WTC11 (cell line): Measurements from ENCODE around the gene SLC22A12. TPM values are rescaled to one million over a fixed set of nuclear protein-coding genes. Genes with fewer than 3 reads are reported as not detected.

Source experiments
- ATAC-seq: fragments of 200-7000 bp; cut with Tn5 transposase; 2 replicates; pipeline ENCODE4 v1.10.0; 2021; ENCODE audit warnings: mild to moderate bottlenecking, moderate library complexity
- Bru-seq: library from RNA; stranded (reverse); fragments of 400-500 nt; gene quantifications from one replicate; lab custom pipeline; 2021; lab: Mats Ljungman, UMichigan
- CTCF ChIA-PET: fragments of 300-600 bp; sonication (Branson Sonifier 250); formaldehyde crosslinking; loops from one replicate; lab custom pipeline; 2021; ENCODE audit warnings: antibody characterized with exemption; lab: Charles Lee
- POLR2A ChIA-PET: fragments of 350-600 bp; sonication (Branson Sonifier 250); formaldehyde crosslinking; loops from one replicate; lab custom pipeline; 2021; ENCODE audit warnings: antibody characterized with exemption; lab: Charles Lee
- DNase-seq: peaks from one replicate; pipeline ENCODE4 v3.0.0; 2021; ENCODE audit warnings: low spot score
- H3K27ac Mint-ChIP-seq: 2 replicates; pipeline ENCODE4 v1.8.0; 2021; ENCODE audit warnings: mixed read lengths
- H3K27me3 Mint-ChIP-seq: 2 replicates; pipeline ENCODE4 v1.8.0; 2021; ENCODE audit warnings: low read depth, mild to moderate bottlenecking, moderate library complexity, mixed read lengths
- H3K36me3 Mint-ChIP-seq: 2 replicates; pipeline ENCODE4 v1.8.0; 2021; ENCODE audit warnings: mixed read lengths
- H3K4me1 Mint-ChIP-seq: 2 replicates; pipeline ENCODE4 v1.8.0; 2022; ENCODE audit warnings: mixed read lengths
- H3K4me3 Mint-ChIP-seq: 2 replicates; pipeline ENCODE4 v1.8.0; 2021; ENCODE audit warnings: mild to moderate bottlenecking, moderate library complexity, mixed read lengths
- H3K9me3 Mint-ChIP-seq: 2 replicates; pipeline ENCODE4 v1.8.0; 2021; ENCODE audit warnings: mixed read lengths
- ARID4B ChIP-seq: sonication (generic); formaldehyde crosslinking; IDR thresholded peaks from 2 replicates; pipeline ENCODE4 v1.8.0; 2023; ENCODE audit warnings: missing genetic modification reagents, mild to moderate bottlenecking, borderline replicate concordance
- E2F1 ChIP-seq: sonication (generic); formaldehyde crosslinking; IDR thresholded peaks from 2 replicates; pipeline ENCODE4 v1.8.0; 2022; ENCODE audit warnings: mild to moderate bottlenecking, missing genetic modification reagents
- E2F5 ChIP-seq: sonication (generic); formaldehyde crosslinking; IDR thresholded peaks from 2 replicates; pipeline ENCODE4 v1.8.1; 2022; ENCODE audit warnings: mild to moderate bottlenecking, moderate library complexity, missing genetic modification reagents
- FOXP1 ChIP-seq: sonication (generic); formaldehyde crosslinking; IDR thresholded peaks from 2 replicates; pipeline ENCODE4 v1.8.0; 2022; ENCODE audit warnings: missing genetic modification reagents, mild to moderate bottlenecking, moderate library complexity, borderline replicate concordance
- GABPB1 ChIP-seq: sonication (generic); formaldehyde crosslinking; IDR thresholded peaks from 2 replicates; pipeline ENCODE4 v1.8.1; 2023; ENCODE audit warnings: mild to moderate bottlenecking, missing genetic modification reagents
- HMGA2 ChIP-seq: fragments of 250-450 bp; sonication (Bioruptor Pico); IDR thresholded peaks from 2 replicates; pipeline ENCODE4 v1.4.0; 2021; ENCODE audit warnings: mild to moderate bottlenecking, moderate library complexity
- JUN ChIP-seq: sonication (generic); formaldehyde crosslinking; IDR thresholded peaks from 2 replicates; pipeline ENCODE4 v1.8.0; 2023; ENCODE audit warnings: mild to moderate bottlenecking, missing genetic modification reagents
- KAT7 ChIP-seq: sonication (generic); formaldehyde crosslinking; IDR thresholded peaks from 2 replicates; pipeline ENCODE4 v1.8.1; 2023; ENCODE audit warnings: missing genetic modification reagents, mild to moderate bottlenecking, borderline replicate concordance
- MAX ChIP-seq: sonication (generic); formaldehyde crosslinking; IDR thresholded peaks from 2 replicates; pipeline ENCODE4 v1.8.0; 2022; ENCODE audit warnings: mild to moderate bottlenecking, missing genetic modification reagents
- MXD4 ChIP-seq: fragments of 250-450 bp; sonication (Bioruptor Pico); IDR thresholded peaks from 2 replicates; pipeline ENCODE4 v1.8.0; 2021; ENCODE audit warnings: mild to moderate bottlenecking, moderate library complexity, borderline replicate concordance
- NFE2L1 ChIP-seq: sonication (generic); formaldehyde crosslinking; IDR thresholded peaks from 2 replicates; pipeline ENCODE4 v1.8.1; 2023; ENCODE audit warnings: missing genetic modification reagents
- NFYB ChIP-seq: sonication (generic); formaldehyde crosslinking; conservative IDR thresholded peaks from 2 replicates; pipeline ENCODE4 v1.8.0; 2022; ENCODE audit warnings: low read depth, missing genetic modification reagents
- RELA ChIP-seq: sonication (generic); formaldehyde crosslinking; IDR thresholded peaks from 2 replicates; pipeline ENCODE4 v1.8.1; 2022; ENCODE audit warnings: missing genetic modification reagents, mild to moderate bottlenecking, borderline replicate concordance
- RORB ChIP-seq: fragments of 250-450 bp; sonication (Bioruptor Pico); IDR thresholded peaks from 2 replicates; pipeline ENCODE4 v1.9.0; 2021; ENCODE audit warnings: mild to moderate bottlenecking
- SMAD3 ChIP-seq: sonication (generic); formaldehyde crosslinking; IDR thresholded peaks from 2 replicates; pipeline ENCODE4 v1.8.0; 2022; ENCODE audit warnings: missing genetic modification reagents, mild to moderate bottlenecking, borderline replicate concordance
- SOX15 ChIP-seq: fragments of 250-450 bp; sonication (Bioruptor Pico); IDR thresholded peaks from 2 replicates; pipeline ENCODE4 v1.9.0; 2021; ENCODE audit warnings: mild to moderate bottlenecking
- TEAD1 ChIP-seq: sonication (generic); formaldehyde crosslinking; IDR thresholded peaks from 2 replicates; pipeline ENCODE4 v1.8.0; 2022; ENCODE audit warnings: mild to moderate bottlenecking, missing genetic modification reagents
- ZBTB43 ChIP-seq: sonication (generic); formaldehyde crosslinking; IDR thresholded peaks from 2 replicates; pipeline ENCODE4 v1.8.1; 2023; ENCODE audit warnings: mild to moderate bottlenecking, missing genetic modification reagents
- ZNF121 ChIP-seq: sonication (generic); formaldehyde crosslinking; IDR thresholded peaks from 2 replicates; pipeline ENCODE4 v1.8.0; 2023; ENCODE audit warnings: missing genetic modification reagents
- long read RNA-seq, 3 experiments: library from RNA in 1 of 3; library from capped mRNA in 1 of 3; library from polyadenylated mRNA in 1 of 3; unstranded in 2 of 3; stranded (forward) in 1 of 3; transcript quantifications; one replicate each; pipeline ENCODE4 v2.0.0, GENCODE V29; 2021
- total RNA-seq: library from RNA; stranded (reverse); gene quantifications from 3 replicates; pipeline ENCODE4 v1.2.3, GENCODE V29; 2021

Gene SLC22A12
- total RNA-seq (not detected in 3 replicates), Bru-seq, nascent RNA (not detected)
- long read RNA-seq, experiment 1, result 0 reads
- long read RNA-seq, experiment 2, result 0 reads
- long read RNA-seq, experiment 3, result 0 reads

- H3K4me1 Mint-ChIP-seq, result no peaks in the 10 kb centered on the region
- peaks cover 8% of the 10 kb centered on the region; the same call in 1 of the 2 replicates for H3K36me3 Mint-ChIP-seq
- H3K4me3 Mint-ChIP-seq, result no peak within 1 kb of the TSS
- peaks cover 15% of the 10 kb centered on the region for H3K27me3 Mint-ChIP-seq
- no peak for ATAC-seq
- peaks cover 19% of the 10 kb centered on the region for H3K9me3 Mint-ChIP-seq
- ChIA-PET POLR2A (no interaction called here), CTCF (interaction anchor here (0.6 to 2.4 kb wide), 3 partner anchors 14 to 59 kb away, joined by 3 to 6 read pairs (median 3); no protein-coding TSS in a partner anchor)
- no peak within 1 kb of the TSS for H3K27ac Mint-ChIP-seq
- no peak for DNase-seq
- TF ChIP-seq FOXP1 (CRISPR knock-in tag), result no peak
- TF ChIP-seq ARID4B (CRISPR knock-in tag), result no peak
- TF ChIP-seq NFYB, result no peak
- TF ChIP-seq RELA, result no peak
- no peak for TF ChIP-seq TEAD1
- TF ChIP-seq MXD4 (CRISPR knock-in tag), result no peak
- no peak for TF ChIP-seq KAT7
- TF ChIP-seq ZBTB43 (CRISPR knock-in tag), result no peak
- TF ChIP-seq MAX, result no peak
- TF ChIP-seq SMAD3, result no peak
- no peak for TF ChIP-seq NFE2L1 (CRISPR knock-in tag)
- no peak for TF ChIP-seq ZNF121
- no peak for TF ChIP-seq GABPB1
- no peak for TF ChIP-seq RORB (CRISPR knock-in tag)
- no peak for TF ChIP-seq JUN (CRISPR knock-in tag)
- no peak for TF ChIP-seq HMGA2 (CRISPR knock-in tag)
Observed at GRCh38 chr11:64590763-64591221, at the start of gene SLC22A12. Gene SLC22A12, plus strand, starts transcription at chr11:64591220. Its CDS starts 337 bp downstream, at chr11:64591557.

GRCh38 chr11:64542172-64543125 lies 48.6 kb upstream of the SLC22A12 start:
- peaks cover 9% of the 10 kb centered on the region for H3K27me3 Mint-ChIP-seq
- CTCF ChIA-PET, result interaction anchor here (1.1 to 2.4 kb wide), 4 partner anchors 93 to 107 kb away, joined by 3 to 8 read pairs (median 4); no protein-coding TSS in a partner anchor
- DNase-seq, result no peak
- H3K4me3 Mint-ChIP-seq, result no peak overlapping the region
- H3K9me3 Mint-ChIP-seq, result peaks cover 6% of the 10 kb centered on the region
- POLR2A ChIA-PET, result no interaction called here
- no peak for ATAC-seq
- peaks cover 8% of the 10 kb centered on the region for H3K4me1 Mint-ChIP-seq
- no peaks in the 10 kb centered on the region for H3K36me3 Mint-ChIP-seq
- TF ChIP-seq E2F5 (CRISPR knock-in tag) (no peak), SOX15 (CRISPR knock-in tag) (no peak), SMAD3 (no peak), E2F1 (CRISPR knock-in tag) (no peak), RORB (CRISPR knock-in tag) (no peak)
- no peak overlapping the region for H3K27ac Mint-ChIP-seq
